HG02973 (cell line): ENCODE data around the gene POLD4.

Source experiments
- ATAC-seq: cut with Tn5 transposase; IDR thresholded peaks from one replicate; pipeline ENCODE4 v1.9.1; 2021; ENCODE audit warnings: moderate library complexity; ENCODE audit not compliant: unreplicated experiment

The POLD4 gene

DNA sequence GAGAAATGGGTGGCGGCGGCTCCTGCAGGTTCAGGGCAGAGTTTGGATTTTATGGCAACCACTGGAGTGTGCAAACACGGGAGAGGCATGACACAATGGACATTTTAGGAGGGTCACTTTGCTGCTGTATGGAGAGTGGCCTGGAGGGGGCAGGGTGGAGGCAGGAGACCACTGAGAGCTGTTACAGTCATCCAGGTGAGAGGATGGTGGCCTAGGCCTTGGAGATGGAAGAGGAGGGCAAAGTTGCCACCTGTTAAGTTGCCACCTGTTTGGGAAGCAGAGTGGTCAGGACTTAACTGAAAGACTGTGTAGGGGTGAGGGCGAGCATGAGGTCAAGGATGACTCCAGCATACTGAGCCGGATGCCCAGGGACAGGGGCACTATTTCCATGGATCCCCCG is 36.1 kb upstream of the POLD4 start:
- ATAC-seq: no peak

DNA sequence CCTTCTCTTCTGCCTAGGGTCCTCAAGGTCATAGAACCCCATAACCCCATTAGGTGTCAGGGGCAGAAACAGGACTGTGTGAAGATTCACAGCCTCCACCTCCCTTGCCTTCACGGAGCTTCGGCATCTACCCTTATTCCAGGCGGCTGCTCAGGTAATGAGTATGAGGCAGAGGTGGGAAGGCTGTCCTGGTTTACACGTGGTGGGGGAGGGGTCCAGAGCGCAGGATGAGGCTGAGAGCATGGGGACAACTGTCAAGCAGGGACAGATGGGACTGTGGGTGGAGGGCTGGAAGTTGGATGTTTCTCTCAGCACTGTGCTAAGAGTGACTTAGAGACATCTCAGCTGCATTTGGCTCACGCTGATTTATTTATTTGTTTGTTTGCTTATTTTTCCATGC is 34.2 kb upstream of the POLD4 start:
- no peak for ATAC-seq

DNA sequence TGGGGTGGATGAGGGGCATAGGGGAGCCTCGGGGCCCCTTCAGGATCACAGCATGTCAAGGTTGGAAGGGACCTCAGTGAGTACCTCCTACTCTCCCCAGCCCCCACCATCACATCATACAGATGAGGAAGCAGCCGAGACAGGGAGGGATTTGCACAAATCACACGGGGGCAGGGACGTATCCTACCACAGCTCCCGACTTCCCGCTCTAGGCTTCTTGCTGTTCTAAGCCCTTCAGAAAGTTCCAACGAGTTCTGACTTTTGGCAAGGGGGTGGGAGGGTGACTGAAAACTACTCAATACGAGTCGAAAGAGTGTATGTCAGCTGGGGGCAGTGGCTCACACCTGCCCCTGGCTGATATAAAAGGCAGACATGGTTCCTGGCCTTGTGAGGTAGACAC is 33.7 kb upstream of the POLD4 start:
- no peak for ATAC-seq

DNA sequence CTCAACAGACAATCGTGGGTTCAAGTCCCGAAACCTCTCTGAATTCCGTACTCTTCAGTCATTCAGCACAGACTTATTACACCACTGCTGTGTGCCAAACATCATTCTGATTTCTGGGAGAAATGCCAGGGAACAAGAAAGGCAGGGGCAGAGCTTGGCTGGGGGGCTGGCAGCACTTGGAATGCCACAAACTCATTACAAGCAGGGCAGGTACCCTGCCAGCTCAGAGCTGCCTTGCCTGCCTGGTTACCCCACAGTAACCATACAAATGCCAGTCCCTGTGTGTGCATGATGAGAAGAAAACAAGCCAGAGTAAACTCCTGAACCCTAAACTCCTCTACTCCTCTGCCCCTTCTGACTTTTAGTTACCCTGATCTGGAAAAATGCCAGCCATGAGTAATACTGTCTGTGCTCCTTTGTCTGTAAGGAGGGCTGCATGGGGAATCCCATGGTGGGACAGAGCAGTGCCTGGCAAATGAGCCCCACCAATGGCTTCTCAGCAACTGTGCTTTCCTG is 31.6 kb upstream of the POLD4 start:
- no peak for ATAC-seq

DNA sequence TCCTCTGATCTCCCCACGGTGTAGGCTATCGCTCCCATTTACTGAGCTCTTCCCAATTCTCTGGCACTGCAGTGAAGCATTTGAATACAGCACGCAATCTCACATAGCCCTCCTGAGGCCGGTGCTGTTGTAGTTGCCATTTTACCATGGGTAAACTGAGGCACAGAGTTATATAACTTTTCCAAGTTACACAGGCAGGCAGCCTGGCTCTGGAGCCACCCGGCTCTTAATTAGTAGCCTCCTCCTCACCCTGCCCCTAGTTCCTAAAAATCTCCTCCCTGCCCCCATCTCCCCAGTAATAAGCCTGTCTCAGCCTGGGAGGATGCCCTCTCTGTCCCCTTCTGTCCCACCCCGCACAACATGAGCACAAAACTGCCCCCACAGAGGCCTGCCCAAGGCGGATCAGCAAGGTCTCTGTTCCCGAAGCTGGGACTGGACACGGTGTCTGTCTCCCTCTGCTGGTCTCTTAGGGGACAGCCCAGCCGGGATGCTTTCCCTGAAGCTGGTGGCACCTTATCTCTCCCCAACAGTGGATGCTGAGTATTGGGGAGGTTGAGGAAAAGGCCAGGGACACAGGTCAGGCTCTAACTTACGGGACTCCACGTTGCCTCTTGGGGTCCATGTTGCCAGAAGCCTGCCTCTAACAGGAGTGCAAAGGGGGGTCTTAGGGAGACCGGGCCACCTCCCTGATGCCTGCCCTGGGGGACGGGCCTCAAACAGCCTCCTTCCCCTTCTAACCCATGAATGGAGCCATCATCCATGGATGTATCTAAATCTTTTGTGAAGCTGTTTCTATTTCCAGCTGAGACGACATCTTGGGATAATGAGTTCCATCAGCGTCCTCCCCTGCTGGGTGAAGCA is 29.2 kb upstream of the POLD4 start:
- peak; percentile 45 for ATAC-seq

DNA sequence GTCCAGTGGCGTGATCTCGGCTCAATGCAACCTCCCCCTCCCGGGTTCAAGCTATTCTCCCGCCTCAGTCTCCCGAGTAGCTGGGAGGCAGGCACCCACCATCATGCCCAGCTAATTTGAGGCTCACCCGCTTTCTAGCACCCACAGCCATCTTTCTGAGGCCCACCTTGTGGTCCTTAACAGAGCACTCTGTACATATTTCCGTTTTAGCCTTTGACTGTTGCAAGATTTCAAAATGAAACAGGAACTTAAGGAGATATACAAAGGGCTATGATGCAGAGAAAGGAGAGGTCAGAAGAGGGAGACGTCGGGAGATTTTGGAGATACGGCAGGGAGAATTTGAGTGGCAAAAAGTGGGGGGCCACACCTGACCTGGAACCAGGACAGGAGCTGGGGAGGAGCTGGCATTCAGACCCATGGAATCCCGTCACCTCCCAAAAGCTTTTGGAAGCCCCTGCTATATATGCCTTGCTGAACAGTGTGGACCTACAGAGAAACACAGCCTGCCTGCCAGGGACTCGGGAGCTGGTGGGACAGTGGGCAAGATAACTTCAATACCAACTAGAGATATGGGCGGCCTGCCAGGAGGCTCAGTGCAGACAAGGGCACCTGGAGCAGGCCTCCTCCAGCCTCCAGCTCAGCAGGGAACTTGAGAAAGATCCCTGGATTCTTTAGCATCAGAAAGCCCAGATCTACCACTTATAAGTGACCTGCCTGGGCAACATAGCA is 28.1 kb upstream of the POLD4 start:
- no peak for ATAC-seq

DNA sequence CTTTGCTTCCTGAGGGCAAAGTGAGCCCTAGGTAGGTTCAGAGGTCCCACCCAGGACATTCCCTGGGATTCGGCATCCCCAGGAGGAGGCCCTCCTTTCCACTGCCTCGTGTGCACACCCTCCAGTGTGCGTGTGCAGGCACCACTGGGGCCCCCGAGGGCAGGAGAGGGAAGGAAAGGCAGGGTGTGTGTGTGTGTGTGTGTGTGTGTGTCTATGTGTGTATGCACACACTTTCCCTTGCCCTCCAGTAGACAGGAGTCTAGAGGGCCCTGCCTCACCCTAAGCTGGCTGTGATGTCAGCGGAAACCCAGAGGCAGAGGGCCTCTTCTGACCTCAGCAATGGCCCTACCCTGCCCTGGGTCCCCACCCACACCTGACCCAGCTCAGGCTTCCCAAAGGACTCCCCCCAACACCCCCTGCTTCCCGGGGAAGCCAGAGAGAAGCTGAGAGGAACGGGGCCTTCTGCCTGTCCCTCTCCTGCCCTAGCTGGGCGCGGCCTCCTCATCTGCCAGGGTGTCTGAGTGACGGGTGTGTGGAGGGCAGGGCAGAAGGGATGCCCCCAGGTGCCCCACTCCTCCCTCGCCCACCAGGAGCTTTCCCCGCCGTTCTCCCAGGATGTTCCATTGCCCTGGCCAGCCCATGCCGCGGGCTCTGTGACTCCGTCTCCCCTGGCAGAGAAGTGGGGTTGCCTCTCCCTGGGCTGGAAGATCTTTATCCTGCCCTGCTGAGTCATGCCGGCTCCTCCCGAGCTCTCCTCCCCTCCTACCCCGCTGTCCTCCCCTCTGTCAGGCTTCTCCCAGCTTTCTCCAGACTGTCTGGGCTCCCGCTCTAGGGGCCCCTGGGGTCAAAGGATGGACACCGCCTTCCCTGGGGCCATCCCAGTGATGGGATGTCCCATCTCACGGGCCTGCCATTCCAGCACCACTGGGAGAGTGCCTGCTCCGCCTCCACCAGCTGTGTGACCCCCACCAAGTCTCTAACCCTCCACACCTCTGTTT is 26.0 kb upstream of the POLD4 start:
- no peak for ATAC-seq

DNA sequence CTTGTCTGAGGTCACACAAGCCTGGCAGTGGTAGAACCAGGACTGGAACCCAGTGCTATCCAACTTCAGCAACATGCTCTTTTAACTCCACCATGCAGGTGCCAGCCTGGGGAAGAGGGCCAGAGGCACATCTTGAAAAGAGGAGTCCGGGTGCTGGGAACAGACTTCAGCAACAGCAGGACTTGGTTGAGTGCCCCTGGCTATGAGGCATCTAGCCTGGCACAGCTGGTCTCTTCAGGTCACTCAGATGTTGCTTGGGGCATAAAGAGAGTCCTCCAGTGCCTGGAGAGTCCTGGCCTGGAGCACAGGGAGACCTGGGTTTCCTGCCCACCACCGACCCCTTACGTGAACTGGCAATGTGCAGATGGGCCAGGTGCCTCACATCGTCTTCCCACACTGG is 25.2 kb upstream of the POLD4 start:
- ATAC-seq: no peak

DNA sequence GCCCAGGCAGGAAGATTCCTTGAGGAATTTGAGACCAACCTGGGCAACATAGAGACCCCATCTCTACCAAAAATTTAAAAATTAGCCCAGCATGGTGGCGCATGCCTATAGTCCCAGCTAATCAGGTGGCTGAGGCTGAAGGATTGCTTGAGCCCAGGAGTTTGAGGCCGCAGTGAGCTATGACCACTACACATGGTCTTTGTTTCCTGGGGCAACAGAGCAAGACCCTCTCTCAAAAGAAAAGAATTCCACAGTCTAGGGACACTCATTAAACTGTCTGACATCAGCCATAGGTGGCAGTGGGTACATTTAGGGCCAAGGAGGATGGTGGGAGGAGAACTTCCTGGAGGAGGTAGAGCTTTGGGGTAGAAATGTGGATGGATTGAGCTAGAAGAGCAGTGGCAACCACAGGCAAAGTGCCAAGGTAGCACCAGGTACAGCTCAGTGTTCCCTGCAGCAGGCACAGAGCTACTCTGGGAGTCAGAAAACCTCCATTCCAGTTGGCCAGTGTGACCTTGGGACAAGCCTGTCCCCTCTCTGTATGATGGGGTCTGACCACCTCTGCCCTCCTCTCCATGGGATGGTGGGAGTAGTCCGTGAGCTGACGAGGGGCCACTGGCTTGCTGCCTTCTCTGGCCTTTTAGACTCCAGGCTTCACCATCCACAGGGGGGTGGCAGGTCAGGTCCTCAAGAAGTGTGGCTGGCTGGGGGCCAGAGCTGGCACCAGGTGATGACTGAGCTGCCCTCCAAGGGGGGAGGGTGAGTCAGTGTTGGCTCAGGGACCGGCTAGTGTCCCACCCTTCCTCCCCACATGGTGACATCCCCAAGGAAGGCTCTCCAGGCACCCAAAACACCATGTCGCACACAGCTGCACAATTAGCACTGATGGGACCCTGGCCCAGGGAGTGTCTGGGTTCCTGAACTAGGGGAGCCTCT is 23.8 kb upstream of the POLD4 start:
- no peak for ATAC-seq

DNA sequence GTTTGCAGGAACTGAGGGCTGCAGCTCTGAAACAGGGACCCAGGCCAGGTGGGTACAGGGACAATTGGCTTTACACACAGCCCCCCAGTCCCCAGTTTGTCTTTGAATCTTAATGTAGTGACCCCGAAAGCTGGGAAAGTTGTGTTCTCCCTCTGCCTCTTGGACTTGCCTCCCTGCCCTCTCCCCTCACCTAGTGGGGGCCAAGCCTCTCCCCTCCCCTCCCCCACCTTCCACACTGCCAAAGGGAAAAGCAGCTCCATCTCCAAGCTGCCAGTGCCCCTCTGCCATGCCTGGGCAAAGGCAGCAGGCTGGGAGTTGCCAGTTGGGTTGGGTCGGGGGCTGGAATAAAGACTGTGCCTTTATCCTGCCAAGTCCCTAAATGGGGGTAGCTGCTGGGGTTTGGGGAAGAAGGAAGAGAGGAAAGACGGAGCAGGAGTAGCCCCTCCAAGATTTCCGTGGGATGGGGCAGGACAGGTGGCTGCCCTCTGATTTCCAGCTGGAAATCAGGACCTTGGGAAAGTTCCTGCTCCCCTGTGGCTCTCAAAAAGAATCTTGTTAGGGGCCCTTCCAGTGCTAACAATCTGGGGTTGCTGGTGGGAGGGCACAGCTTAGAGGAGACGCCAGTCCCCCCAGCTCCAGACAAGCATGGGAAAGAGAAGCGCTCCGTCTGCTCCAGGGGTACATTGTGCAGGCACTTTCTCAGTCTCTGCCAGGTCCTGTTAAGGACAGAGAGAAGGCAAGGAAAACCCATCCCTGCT is 22.9 kb upstream of the POLD4 start:
- no peak for ATAC-seq

DNA sequence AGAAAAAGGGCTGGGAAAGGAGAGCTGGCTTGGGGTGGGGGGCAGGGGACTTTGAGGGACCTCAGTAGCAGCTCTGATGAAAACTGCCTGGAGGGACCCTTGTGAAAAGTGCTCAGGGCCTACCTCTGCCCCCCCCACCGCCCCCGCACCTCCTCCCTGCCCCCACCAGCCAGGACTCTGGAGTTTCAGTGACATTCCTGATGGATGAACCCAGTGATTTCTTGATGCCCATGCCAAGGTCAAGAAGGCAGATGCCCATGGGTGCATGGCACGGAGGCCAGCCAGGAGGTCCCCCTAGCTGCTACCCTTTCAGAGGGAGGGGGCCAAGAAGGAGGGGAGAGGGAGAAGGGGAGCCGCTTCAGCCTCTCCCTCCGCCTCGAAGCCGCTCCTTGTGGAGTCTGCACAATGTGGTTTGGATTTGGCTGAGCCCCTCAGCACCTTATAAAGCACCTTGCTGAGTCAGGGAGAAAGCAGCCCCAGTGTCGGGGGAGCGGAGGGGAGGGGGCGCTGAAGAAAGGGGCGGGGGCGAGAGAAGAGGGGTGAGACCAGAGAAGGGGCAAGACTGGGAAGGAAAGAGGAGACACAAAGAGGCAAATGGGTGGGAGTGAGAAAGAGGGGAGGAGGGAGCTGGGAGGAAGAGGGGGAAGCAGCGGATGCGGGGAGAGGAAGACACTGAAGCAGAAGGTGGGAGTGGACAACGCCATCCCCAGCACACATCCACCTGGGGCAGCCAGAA is 22.1 kb upstream of the POLD4 start:
- no peak for ATAC-seq

DNA sequence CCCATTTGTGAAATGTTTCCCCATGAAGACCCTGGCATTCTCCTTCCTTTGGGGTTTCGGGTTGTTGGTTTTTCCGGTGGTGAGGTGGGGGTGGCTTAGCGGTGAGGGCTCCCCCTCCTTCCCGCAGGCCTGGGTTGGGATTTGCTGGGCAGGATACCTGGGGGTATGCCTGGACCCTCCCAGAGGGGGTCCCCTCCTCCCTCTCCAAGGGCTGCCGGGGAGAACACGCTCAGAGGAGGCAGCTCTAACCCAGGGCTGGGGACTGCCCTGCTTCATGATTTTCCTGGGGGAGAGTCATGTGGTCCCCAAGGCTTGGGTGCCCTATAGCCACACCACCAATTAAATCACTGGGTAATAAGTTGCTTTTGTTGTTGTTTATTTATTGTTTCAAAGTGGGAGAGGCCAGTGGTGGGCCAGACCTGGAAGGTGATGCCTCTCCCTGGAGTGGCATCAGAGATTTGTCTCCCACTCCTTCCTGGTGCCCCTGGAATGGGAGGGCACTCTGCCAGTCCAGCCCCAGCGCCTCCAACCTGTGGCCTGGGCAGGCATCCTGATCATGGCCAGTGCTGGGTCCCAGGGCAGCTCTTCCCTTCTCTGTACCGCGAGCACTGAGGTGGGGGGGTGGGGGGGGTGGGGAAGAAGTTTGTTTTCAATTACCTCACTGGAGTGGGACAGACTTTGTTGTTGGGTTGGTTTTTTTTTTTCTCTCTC is 21.4 kb upstream of the POLD4 start:
- no peak for ATAC-seq

DNA sequence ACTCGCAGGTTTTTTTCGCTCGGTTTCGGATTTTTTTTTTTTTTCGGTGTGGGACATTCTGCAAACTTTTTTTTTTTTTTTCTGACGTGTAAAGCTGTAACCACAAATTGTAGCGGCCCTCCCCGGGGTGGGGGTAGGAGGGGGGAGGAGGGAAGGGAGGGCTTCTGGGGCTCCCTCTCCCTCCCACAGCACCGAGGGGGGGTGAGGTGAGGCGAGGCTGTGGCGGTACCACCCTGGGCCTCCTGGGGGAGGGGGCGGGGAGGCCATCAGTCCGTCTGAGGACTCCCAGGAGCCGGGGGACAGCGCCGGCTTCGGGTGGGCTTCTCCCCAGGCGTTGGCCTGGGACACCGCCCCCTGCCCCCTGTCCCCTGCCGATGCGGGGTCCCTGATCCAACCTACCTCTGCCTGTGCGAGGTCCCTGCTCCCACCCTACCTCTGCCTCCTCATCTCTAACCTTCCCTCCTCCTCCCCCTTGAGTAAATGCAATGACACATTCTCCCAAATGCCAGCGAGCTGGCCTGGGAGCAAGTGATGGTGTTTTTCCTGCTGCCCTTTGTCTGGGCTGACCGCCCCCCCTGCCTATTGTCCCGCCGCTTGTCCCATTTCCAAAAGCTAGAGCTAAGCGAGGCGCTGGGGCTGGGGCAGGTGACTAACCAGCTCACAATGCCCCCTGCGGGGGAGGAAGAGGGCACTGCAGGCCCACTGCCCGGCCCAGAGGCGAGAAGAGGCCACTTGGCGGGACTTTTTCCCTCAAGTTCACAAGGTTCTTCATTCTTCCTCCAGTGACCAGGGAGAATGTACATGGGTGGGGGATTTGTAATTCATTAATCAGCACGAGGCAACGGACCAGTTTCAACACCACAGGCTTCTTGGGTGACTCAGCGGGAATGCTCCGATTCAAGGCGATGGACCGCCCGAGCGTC is 20.6 kb upstream of the POLD4 start:
- no peak for ATAC-seq

DNA sequence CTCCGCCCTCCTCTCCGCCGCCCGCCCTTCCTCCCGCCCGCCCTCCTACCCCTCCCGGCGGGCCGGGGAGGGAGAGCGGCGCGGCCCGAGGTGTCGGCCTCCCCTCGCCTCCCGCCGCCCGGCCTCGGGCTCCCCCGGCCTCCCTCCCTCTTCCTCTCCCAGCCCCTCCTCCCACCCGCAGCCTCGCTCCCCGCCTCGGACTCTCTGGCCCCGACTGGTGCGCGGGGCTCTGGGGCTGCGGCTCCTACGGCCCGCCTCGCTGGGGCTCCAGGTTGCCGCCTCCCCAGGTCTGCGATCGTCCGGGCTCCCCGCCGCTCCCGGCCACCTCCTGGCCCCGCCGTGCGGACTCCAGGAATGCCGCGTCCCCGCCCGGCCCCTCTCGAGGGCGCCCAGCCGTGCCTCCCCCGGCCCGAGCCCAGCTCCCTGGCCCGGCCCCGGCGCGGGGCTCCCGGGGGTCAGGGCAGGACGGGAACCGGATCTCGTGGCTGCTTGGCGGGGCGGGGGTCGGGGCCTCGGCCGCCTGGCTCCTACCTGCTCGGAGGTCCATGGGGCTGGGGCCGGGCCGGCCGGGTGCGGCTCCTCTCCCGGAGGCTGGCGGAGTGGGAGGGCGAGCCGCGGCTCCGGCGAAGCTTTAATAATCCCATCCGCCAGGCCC is 19.8 kb upstream of the POLD4 start, which contains the start of gene CLCF1:
Gene CLCF1 (minus strand): TSS at position 606 of the 655 bp plus-strand sequence. CDS start 59 bp downstream, at position 547.
- ATAC-seq: no peak

DNA sequence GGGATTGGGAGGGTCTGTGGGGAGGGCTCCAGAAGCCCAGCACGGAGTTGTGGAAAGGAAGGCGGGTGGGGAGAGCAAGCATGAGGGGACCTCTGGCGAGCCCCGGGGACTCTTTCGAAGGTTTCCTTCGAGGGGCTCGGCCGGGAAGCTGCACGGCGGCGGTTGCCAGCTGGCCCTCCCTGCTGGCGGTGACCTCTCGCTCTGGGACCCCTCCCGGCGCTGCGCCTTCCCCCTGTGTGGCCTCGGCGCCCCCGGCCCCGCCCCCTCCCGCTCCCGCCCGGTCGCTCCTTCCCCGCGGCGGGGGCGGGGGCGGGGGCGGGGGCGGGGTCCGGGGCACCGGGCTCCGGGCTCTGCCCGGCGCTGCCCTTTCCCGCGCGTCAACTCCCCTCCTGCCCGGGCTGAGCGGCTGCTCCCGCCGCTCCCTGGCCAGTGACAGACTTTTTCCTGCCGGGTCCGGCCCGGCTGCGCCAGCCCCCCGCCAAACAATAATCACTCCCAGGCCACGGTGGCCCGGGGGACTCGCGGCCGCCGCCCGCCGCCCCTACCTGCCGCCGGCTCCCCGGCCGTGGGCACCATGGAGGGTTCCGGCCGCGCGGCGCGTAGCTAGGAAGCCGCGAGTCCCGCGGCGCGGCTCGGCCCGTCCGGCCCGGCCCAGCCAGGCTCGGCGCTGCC is 19.1 kb upstream of the POLD4 start:
- ATAC-seq: no peak

DNA sequence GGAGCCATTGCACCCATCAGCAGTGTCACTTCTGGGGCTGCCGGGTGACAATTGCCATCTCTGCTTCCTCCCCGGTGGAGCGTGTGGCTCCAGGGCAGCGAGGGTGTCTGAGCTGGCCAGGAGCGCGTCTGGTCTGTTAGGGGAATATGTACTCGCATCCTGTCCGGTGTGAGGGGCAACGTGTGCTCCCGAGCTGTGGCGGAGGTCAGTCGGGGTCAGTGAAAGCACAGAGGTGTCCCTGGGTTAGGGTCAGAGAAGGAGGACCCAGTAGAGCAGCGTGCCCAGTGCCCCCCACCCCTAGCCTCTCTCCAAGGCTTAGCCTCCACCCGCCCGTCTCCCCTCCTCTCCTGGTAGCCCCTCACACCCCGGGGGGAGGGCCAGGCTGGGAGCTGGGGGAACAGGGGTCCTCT is 18.6 kb upstream of the POLD4 start:
- no peak for ATAC-seq
